Activated CD4-positive, alpha-beta T cell treated with anti-CD3 and anti-CD28 coated beads, Interleukin-2, Interleukin-6, amounts not matched to agents 100 ng/mL and 50 ng/mL, durations not matched to agents 16 hours and 8 hours (primary cell): ENCODE results near the gene TMUB1.
A peak's percentile ranks its signal among the peaks of the same experiment; 100 is the strongest.
"Not testable (repeated sequence)": the region's sequence is repeated elsewhere in the genome, so short reads cannot be mapped to it uniquely, and the experiment has no call there.

Experiments
- DNase-seq: peaks from one replicate; pipeline ENCODE4 v3.0.0-alpha.2; 2020

The TMUB1 gene

GRCh38 chr7:151048911-151049463 is 34.3 kb downstream of the TMUB1 start:
- no peak for DNase-seq

- no peak for DNase-seq
These were observed 35.1 kb downstream of the TMUB1 start, which contains the start of gene ASIC3 for GRCh38 chr7:151047976-151048815. Gene ASIC3, plus strand, starts transcription at chr7:151048531. Its CDS starts 355 bp downstream, at chr7:151048886.

- DNase-seq: no peak
These were observed 36.4 kb downstream of the TMUB1 start for GRCh38 chr7:151046603-151047573.

GRCh38 chr7:151045967-151046366 is 37.3 kb downstream of the TMUB1 start:
- no peak for DNase-seq

GRCh38 chr7:151045262-151045661 is 38.0 kb downstream of the TMUB1 start:
- DNase-seq: no peak

- no peak for DNase-seq
These were observed 39.3 kb downstream of the TMUB1 start for GRCh38 chr7:151043959-151044358.

GRCh38 chr7:151043449-151043848 is 39.8 kb downstream of the TMUB1 start:
- not testable (repeated sequence) for DNase-seq

- no peak for DNase-seq
These were observed 42.5 kb downstream of the TMUB1 start for GRCh38 chr7:151040616-151041375.

- DNase-seq: no peak
These were observed 43.3 kb downstream of the TMUB1 start for GRCh38 chr7:151039850-151040548.

- peak; percentile 62 for DNase-seq
These were observed 44.1 kb downstream of the TMUB1 start for GRCh38 chr7:151038951-151039849.

- no peak for DNase-seq
These were observed 47.4 kb downstream of the TMUB1 start for GRCh38 chr7:151035902-151036301.

- no peak for DNase-seq
These were observed 48.1 kb downstream of the TMUB1 start for GRCh38 chr7:151035026-151035717.

GRCh38 chr7:151034312-151035025 is 48.8 kb downstream of the TMUB1 start:
- no peak for DNase-seq

- DNase-seq: no peak
These were observed 49.4 kb downstream of the TMUB1 start for GRCh38 chr7:151033864-151034249.

- DNase-seq: no peak
These were observed 50.1 kb downstream of the TMUB1 start for GRCh38 chr7:151032936-151033863.
